ENCODE results near the gene RCHY1.
"Not testable (repeated sequence)": the region's sequence is repeated elsewhere in the genome, so short reads cannot be mapped to it uniquely, and the experiment has no call there.

The RCHY1 gene

GRCh38 chr4:75514131-75514948 lies at the start of gene RCHY1, which contains the start of gene THAP6:
Gene RCHY1, minus strand, starts transcription at chr4:75514403. Its CDS starts 117 bp downstream, at chr4:75514286.
Gene THAP6, plus strand, starts transcription at chr4:75514473. Its CDS starts 980 bp downstream, at chr4:75515453.
- DNase-seq (ENCODE audit: low read depth in 2 of 2), result peak; percentile 86 to 91

DNA sequence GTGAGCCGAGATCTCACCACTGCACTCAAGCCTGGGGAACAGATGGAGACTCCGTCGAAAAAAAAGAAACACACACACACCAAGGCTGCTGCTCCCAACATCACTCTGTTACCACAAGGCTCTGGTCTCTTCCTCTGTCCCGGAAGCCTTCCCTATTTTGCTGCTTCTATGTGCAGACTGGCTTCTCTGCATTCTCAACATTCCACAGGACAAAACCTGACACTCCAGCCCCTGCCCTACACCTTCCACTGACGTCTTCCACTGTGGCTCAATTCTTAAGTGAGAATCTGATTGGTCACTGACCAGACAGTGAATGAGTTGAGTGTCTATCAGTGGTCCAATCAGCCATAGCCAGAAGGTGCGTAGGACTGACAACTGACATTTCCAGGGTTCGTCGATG lies 47.6 kb upstream of the RCHY1 start:
- no peak for DNase-seq (ENCODE audit: low read depth in 2 of 2)

DNA sequence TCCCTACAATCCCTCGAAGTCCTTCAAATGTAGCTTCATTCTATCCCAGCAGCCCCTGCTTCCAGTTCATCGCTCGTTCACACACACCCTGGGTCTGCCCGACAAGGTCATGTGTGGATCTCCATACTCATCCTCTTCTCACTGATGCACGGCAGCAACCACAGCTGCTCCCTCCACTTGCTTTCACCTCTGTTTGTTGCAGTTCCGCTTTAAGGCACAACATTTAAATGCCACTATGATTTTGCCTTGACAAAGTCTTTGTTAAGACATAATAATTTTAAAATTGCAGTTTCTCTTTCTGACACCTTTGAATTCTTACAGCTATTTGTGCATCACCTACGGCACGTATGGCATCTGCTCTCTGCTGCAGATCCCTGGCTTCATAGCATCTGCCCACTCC lies 43.5 kb upstream of the RCHY1 start:
- no peak for DNase-seq (ENCODE audit: low read depth in 2 of 2)

- DNase-seq (ENCODE audit: low read depth in 2 of 2), result peak in 1 of 2 donors; percentile 3
Observed at GRCh38 chr4:75555294-75556164, 41.3 kb upstream of the RCHY1 start, which contains the start of gene ODAPH. Gene ODAPH, plus strand, starts transcription at chr4:75556066. Its CDS starts 17 bp downstream, at chr4:75556083.

DNA sequence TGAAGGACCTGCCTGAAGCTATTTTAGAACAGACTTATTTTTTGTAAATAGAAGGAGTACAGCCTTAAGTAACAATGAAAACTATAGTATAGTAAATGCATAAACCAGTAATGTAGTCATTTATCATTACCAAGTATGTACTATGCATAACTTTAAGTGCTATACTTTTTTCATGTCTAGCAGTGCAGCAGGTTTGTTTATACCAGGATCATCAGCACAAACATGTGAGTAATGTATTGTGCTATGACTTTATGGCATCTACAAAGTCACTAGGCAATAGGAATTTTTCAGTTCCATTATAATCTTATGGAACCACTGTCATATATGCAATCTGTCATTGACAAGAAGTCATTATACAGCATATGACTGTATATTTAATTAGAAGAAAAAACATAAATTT lies 38.2 kb upstream of the RCHY1 start:
- no peak for DNase-seq (ENCODE audit: low read depth in 2 of 2)

DNA sequence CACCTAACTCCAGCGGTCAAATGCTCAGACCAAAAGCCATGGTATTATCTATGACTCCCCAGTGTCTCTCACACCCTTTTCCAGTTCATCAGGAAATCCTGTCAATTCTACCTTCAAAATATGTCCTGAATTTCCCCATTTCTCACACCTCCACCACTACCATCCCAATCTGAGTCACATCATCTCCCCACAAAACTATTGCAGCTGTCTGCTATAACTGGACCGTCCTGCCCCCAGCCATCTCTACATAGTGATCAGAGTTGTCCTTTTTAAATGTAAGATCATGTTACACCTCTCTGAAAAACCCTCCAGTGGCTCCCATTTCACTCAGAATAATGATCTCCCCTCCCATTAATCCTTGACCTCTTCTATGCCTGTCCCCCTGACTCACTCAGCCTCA lies 34.8 kb upstream of the RCHY1 start:
- DNase-seq (ENCODE audit: low read depth in 2 of 2), result no peak

GRCh38 chr4:75547647-75548387 lies 33.6 kb upstream of the RCHY1 start:
- DNase-seq (ENCODE audit: low read depth in 2 of 2), result no peak

DNA sequence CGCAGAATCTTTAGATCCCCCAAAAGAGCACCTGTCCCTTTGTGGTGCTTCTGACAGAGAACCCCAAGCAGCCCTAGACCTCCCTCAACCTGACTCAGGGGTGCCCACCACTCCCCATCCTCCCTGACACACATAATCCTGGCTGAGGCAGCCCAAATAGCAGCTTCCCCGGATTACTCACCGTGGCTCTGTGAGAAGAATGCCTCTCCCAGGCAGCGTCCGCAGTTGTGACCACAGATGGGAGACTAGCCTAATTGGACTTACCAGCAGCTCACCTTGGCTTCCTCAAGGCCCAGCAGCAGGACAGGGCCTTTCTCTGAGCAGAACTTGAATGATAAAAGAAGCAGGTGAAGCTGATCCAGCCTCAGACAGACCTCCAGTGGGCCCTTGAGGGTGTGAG lies 31.3 kb upstream of the RCHY1 start:
- no peak for DNase-seq (ENCODE audit: low read depth in 2 of 2)

GRCh38 chr4:75544870-75545269 lies 30.7 kb upstream of the RCHY1 start:
- no peak for DNase-seq (ENCODE audit: low read depth in 2 of 2)

DNA sequence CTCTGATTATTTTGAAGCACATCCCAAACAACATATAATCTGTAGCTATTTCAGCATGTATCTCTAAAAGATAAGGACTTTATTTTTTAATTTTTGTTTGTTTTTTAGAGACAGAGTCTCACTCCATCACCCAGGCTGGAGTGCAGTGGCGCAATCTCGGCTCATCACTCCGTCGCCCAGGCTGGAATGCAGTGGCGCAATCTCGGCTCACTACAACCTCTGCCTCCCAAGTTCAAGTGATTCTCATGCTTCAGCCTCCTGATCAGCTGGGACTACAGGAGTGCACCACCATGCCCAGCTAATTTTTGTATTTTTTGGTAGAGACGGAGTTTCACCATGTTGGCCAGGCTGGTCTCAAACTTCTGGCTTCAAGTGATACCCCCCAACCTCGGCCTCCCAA lies 30.0 kb upstream of the RCHY1 start:
- DNase-seq (ENCODE audit: low read depth in 2 of 2), result not testable (repeated sequence)

DNA sequence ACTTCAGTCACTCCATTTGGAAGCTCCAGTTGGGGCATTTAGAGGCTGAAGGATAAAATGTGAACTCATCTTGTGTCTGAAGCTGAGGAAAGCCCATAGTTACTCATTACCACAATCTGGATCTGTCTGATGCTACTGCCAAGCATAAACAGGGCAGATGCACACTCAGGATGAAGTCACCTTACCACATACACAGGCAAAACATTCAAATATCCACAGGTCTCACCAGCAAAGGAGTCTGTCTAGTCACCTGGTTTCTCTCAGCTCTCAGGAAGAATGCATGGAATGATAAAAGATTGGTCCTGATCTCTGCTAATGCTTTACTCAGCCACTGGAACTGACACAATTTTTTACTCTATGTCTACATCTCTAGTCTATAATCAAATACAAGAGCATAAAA lies 28.6 kb upstream of the RCHY1 start:
- DNase-seq (ENCODE audit: low read depth in 2 of 2), result no peak

- not testable (repeated sequence) for DNase-seq (ENCODE audit: low read depth in 2 of 2)
Observed at GRCh38 chr4:75537308-75537707, 23.1 kb upstream of the RCHY1 start.

GRCh38 chr4:75533926-75534325 lies 19.7 kb upstream of the RCHY1 start:
- DNase-seq (ENCODE audit: low read depth in 2 of 2), result not testable (repeated sequence)

DNA sequence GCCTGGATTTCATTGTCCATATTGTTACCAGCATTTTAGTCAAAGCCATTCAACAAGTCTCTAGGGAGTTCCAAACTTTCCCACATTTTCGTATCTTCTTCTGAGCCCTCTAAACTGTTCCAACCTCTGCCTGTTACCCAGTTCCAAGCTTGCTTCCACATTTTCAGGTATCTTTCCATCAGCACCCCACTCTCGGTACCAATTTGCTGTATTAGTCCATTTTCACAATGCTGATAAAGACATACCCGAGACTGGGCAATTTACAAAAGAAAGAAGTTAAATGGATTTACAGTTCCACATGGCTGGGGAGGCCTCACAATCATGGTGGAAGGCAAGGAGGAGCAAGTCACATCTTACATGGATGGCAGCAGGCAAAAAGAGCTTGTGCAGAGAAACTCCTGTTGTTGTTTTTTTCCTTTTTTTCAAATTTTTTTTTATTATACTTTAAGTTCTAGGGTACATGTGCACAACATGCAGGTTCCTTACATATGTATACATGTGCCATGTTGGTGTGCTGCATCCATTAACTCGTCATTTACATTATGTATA lies 19.2 kb upstream of the RCHY1 start:
- DNase-seq (ENCODE audit: low read depth in 2 of 2), result not testable (repeated sequence)

GRCh38 chr4:75531536-75532143 lies 17.4 kb upstream of the RCHY1 start:
- not testable (repeated sequence) for DNase-seq (ENCODE audit: low read depth in 2 of 2)

GRCh38 chr4:75530556-75531322 lies 16.5 kb upstream of the RCHY1 start:
- no peak for DNase-seq (ENCODE audit: low read depth in 2 of 2)

DNA sequence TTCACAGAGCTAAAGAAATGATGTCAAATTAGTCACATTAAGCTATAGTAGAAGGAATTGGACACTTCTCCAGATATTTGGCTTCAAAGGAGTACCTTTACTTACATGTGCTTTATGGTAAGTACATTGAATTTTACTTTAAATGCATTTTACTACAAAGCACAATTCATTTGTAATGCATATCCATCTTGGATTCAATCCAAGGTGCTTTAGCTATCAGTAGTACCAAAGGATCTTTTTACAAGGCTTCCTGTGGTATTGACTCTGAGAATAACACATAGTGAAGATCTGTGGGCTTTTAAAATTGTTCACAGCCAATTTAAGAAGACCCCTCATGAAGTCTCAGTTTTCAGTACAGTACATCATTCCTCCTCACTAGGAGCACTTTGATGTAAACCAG lies 13.3 kb upstream of the RCHY1 start:
- no peak for DNase-seq (ENCODE audit: low read depth in 2 of 2)

DNA sequence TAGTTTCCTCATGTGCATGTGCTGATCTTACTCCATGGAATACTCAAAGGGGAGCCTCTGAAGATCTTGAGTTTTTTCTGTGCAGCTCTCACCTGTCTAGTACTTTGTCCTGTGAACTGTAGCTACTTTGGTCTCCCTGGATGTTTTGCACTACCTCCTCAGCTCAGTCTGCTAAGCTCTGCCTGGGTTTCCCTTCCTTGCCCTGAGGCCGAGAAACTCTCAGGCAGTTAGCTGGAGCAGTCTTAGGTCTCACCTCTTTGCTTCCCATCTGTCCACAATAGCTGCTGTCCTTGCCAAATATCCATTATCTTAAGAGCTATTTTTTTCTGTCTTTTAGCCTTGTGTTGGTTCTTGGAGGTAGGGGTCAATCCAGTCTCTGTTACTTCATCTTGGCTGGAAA lies 11.7 kb upstream of the RCHY1 start:
- no peak for DNase-seq (ENCODE audit: low read depth in 2 of 2)

DNA sequence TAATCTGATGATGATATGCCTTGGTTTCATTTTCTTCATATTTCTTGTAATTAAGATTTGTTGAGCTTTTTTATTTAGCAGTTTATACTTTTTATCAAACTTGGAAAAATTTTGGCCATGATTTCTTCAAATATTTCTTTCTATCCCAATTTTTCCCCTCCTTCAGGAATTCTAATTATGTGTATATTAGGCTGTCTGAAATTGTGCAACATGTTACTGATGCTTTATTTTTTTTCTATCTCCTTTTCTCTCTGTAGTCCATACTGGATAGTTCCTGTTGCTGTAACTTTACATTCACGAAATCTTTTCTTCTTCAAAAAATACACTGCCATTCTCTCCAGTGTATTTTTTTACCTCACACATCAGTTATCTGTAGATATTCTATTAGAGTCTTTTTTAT lies 10.9 kb upstream of the RCHY1 start:
- DNase-seq (ENCODE audit: low read depth in 2 of 2), result no peak

DNA sequence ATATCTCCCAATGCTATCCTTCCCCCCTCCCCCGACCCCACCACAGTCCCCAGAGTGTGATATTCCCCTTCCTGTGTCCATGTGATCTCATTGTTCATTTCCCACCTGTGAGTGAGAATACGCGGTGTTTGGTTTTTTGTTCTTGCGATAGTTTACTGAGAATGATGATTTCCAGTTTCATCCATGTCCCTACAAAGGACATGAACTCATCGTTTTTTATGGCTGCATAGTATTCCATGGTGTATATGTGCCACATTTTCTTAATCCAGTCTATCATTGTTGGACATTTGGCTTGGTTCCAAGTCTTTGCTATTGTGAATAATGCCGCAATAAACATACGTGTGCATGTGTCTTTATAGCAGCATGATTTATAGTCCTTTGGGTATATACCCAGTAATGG lies 5.2 kb upstream of the RCHY1 start:
- not testable (repeated sequence) for DNase-seq (ENCODE audit: low read depth in 2 of 2)

All from stimulated activated CD8-positive, alpha-beta memory T cell treated with anti-CD3 and anti-CD28 coated beads, Interleukin-2, amount 100 ng/mL, for 48 hours (primary cell).